IMR-90 (cell line): ENCODE results near the gene TLR9. TPM values are rescaled to one million over a fixed set of nuclear protein-coding genes. Genes with fewer than 3 reads are reported as not detected.

ENCODE experiments used
- ATAC-seq: fragments of 200-7000 bp; cut with Tn5 transposase; 2 replicates; pipeline ENCODE4 v1.9.1; 2020; ENCODE audit warnings: low read depth, mild to moderate bottlenecking, moderate library complexity
- BruUV-seq: library from RNA; stranded (reverse); fragments of 400-500 nt; replicated peaks from 2 replicates; lab custom pipeline; 2021; lab: Mats Ljungman, UMichigan
- CTCF ChIA-PET: fragments of 300-600 bp; formaldehyde crosslinking; extraction: SDS; loops from one replicate; lab custom pipeline; 2021; ENCODE audit warnings: antibody characterized with exemption; lab: Yijun Ruan, JAX
- POLR2A ChIA-PET: fragments of 300-600 bp; sonication (Branson Sonifier 250); formaldehyde crosslinking; loops from one replicate; lab custom pipeline; 2022; ENCODE audit warnings: antibody characterized with exemption; ENCODE audit not compliant: unreplicated experiment; lab: Charles Lee
- DNase-seq: peaks from one replicate; pipeline ENCODE4 v3.0.0; 2013
- H2AFZ ChIP-seq: replicated peaks from 2 replicates; pipeline ENCODE3; 2013; ENCODE audit warnings: low read length, mild to moderate bottlenecking; ENCODE audit not compliant: poor library complexity
- H2AK5ac ChIP-seq: 2 replicates; pipeline ENCODE4 v1.6.1; 2013; ENCODE audit warnings: low read depth, low read length, inconsistent platforms
- H2AK9ac ChIP-seq: replicated peaks from 2 replicates; pipeline ENCODE3; 2013; ENCODE audit warnings: mild to moderate bottlenecking, low read depth, low read length, moderate library complexity; ENCODE audit not compliant: poor library complexity
- H2BK120ac ChIP-seq: 2 replicates; pipeline ENCODE4 v1.6.1; 2013; ENCODE audit warnings: low read depth, low read length, inconsistent platforms
- H2BK15ac ChIP-seq: 3 replicates; pipeline ENCODE4 v1.6.1; 2013; ENCODE audit warnings: low read depth, low read length, inconsistent platforms
- H2BK20ac ChIP-seq: 2 replicates; pipeline ENCODE4 v1.6.1; 2013; ENCODE audit warnings: low read depth, mild to moderate bottlenecking, inconsistent platforms, low read length, moderate library complexity
- H2BK5ac ChIP-seq: 2 replicates; pipeline ENCODE4 v1.6.1; 2013; ENCODE audit warnings: mild to moderate bottlenecking, low read depth, low read length, inconsistent platforms; ENCODE audit not compliant: poor library complexity, severe bottlenecking
- H3K14ac ChIP-seq: replicated peaks from 2 replicates; pipeline ENCODE4 v1.6.1; 2013; ENCODE audit warnings: low read depth, low read length, inconsistent platforms
- H3K18ac ChIP-seq: 2 replicates; pipeline ENCODE4 v1.6.1; 2013; ENCODE audit warnings: low read depth, low read length, control low read depth
- H3K23ac ChIP-seq: 2 replicates; pipeline ENCODE4 v1.6.1; 2013; ENCODE audit warnings: low read depth, low read length, inconsistent platforms
- H3K27ac ChIP-seq: 2 replicates; pipeline ENCODE4 v1.5.1; 2013; ENCODE audit warnings: mild to moderate bottlenecking, control low read depth, low read length; ENCODE audit not compliant: insufficient read depth
- H3K27me3 ChIP-seq: 2 replicates; pipeline ENCODE4 v1.6.1; 2013; ENCODE audit warnings: low read length; ENCODE audit not compliant: control insufficient read depth, insufficient read depth
- H3K36me3 ChIP-seq: 2 replicates; pipeline ENCODE4 v1.6.1; 2013; ENCODE audit warnings: low read length, mixed read lengths; ENCODE audit not compliant: control insufficient read depth, insufficient read depth
- H3K4ac ChIP-seq: 2 replicates; pipeline ENCODE4 v1.6.1; 2013; ENCODE audit warnings: low read depth, low read length, inconsistent platforms
- H3K4me1 ChIP-seq: 2 replicates; pipeline ENCODE4 v1.6.1; 2013; ENCODE audit warnings: low read length, mixed read lengths; ENCODE audit not compliant: control insufficient read depth, insufficient read depth
- H3K4me2 ChIP-seq: 2 replicates; pipeline ENCODE4 v1.6.1; 2013; ENCODE audit warnings: low read depth, mild to moderate bottlenecking, control low read depth, low read length, moderate library complexity
- H3K4me3 ChIP-seq: 2 replicates; pipeline ENCODE4 v1.5.1; 2013; ENCODE audit warnings: low read depth, mild to moderate bottlenecking, control low read depth, low read length, moderate library complexity; ENCODE audit not compliant: insufficient read depth
- H3K56ac ChIP-seq: 2 replicates; pipeline ENCODE4 v1.6.1; 2013; ENCODE audit warnings: low read length, inconsistent platforms; ENCODE audit not compliant: insufficient read depth; ENCODE audit errors: extremely low read depth
- H3K79me1 ChIP-seq, 2 experiments: 2 replicates each; pipeline ENCODE4 v1.6.1; 2013; ENCODE audit warnings: low read length in 2 of 2, inconsistent platforms in 1 of 2, low read depth in 1 of 2
- H3K9ac ChIP-seq: 2 replicates; pipeline ENCODE4 v1.6.1; 2013; ENCODE audit warnings: low read depth, low read length, control low read depth
- H3K9me1 ChIP-seq: 2 replicates; pipeline ENCODE4 v1.6.1; 2013; ENCODE audit warnings: low read length, inconsistent platforms; ENCODE audit not compliant: insufficient read depth
- H3K9me3 ChIP-seq: 2 replicates; pipeline ENCODE4 v1.6.1; 2013; ENCODE audit warnings: low read length; ENCODE audit not compliant: control insufficient read depth, insufficient read depth
- H4K20me1 ChIP-seq: 2 replicates; pipeline ENCODE4 v1.6.1; 2013; ENCODE audit warnings: low read length, inconsistent platforms; ENCODE audit not compliant: insufficient read depth
- H4K5ac ChIP-seq: 2 replicates; pipeline ENCODE4 v1.6.1; 2013; ENCODE audit warnings: mild to moderate bottlenecking, low read depth, low read length, control low read depth
- H4K8ac ChIP-seq, 2 experiments: 2 replicates each; pipeline ENCODE4 v1.6.1; 2013; ENCODE audit warnings: low read depth in 2 of 2, low read length in 2 of 2, control low read depth in 1 of 2, inconsistent platforms in 1 of 2
- H4K91ac ChIP-seq: 2 replicates; pipeline ENCODE4 v1.6.1; 2013; ENCODE audit warnings: low read depth, low read length, inconsistent platforms; ENCODE audit not compliant: insufficient read depth
- BHLHE40 ChIP-seq: fragments of 150-350 bp; IDR thresholded peaks from 2 replicates; pipeline ENCODE4 v1.6.1; 2016; ENCODE audit warnings: mild to moderate bottlenecking, low read depth, low read length
- CEBPB ChIP-seq: IDR thresholded peaks from 2 replicates; pipeline ENCODE4 v1.6.1; 2012; ENCODE audit warnings: low read depth, low read length, improper control_type of control experiment
- CHD1 ChIP-seq: IDR thresholded peaks from 2 replicates; pipeline ENCODE4 v1.6.1; 2012; ENCODE audit warnings: low read depth, low read length, improper control_type of control experiment
- CTCF ChIP-seq: conservative IDR thresholded peaks from 2 replicates; pipeline ENCODE4 v1.5.1; 2012; ENCODE audit warnings: mild to moderate bottlenecking, low read depth, low read length, improper control_type of control experiment
- FOS ChIP-seq: fragments of 150-350 bp; IDR thresholded peaks from 2 replicates; pipeline ENCODE4 v1.6.1; 2016; ENCODE audit warnings: low read depth, low read length
- MAFK ChIP-seq: IDR thresholded peaks from 2 replicates; pipeline ENCODE4 v1.6.1; 2012; ENCODE audit warnings: low read depth, low read length, improper control_type of control experiment
- MAZ ChIP-seq: IDR thresholded peaks from 2 replicates; pipeline ENCODE4 v1.6.1; 2012; ENCODE audit warnings: low read depth, mild to moderate bottlenecking, low read length, improper control_type of control experiment, moderate library complexity, borderline replicate concordance
- MXI1 ChIP-seq: IDR thresholded peaks from 2 replicates; pipeline ENCODE4 v1.6.1; 2012; ENCODE audit warnings: low read depth, mild to moderate bottlenecking, low read length, moderate library complexity, borderline replicate concordance
- NFE2L2 ChIP-seq: fragments of 150-350 bp; IDR thresholded peaks from 2 replicates; pipeline ENCODE4 v1.6.1; 2016; ENCODE audit warnings: low read depth, mild to moderate bottlenecking, low read length
- POLR2A ChIP-seq: IDR thresholded peaks from 2 replicates; pipeline ENCODE4 v1.6.1; 2012; ENCODE audit warnings: mild to moderate bottlenecking, low read depth, low read length
- RAD21 ChIP-seq: IDR thresholded peaks from 2 replicates; pipeline ENCODE4 v1.6.1; 2012; ENCODE audit warnings: low read length, improper control_type of control experiment
- RCOR1 ChIP-seq: IDR thresholded peaks from 2 replicates; pipeline ENCODE4 v1.6.1; 2012; ENCODE audit warnings: mild to moderate bottlenecking, low read length, improper control_type of control experiment; ENCODE audit not compliant: insufficient replicate concordance
- RFX5 ChIP-seq: IDR thresholded peaks from 2 replicates; pipeline ENCODE4 v1.8.0; 2012; ENCODE audit warnings: low read depth, mild to moderate bottlenecking, low read length, moderate library complexity
- SMC3 ChIP-seq: fragments of 150-350 bp; IDR thresholded peaks from 2 replicates; pipeline ENCODE4 v1.6.1; 2016; ENCODE audit warnings: low read depth, mild to moderate bottlenecking, antibody characterized with exemption, low read length, moderate library complexity
- WGBS, 2 experiments: methylation state at CpG; one replicate each; pipeline versions ENCODE4 v1.1.5 to v1.1.7; 2013; ENCODE audit warnings: missing lambda C conversion rate in 2 of 2; ENCODE audit not compliant: insufficient read length in 1 of 2; ENCODE audit errors: extremely low coverage in 2 of 2; 5-methylcytosine and 5-hydroxymethylcytosine counted together
- dilution Hi-C: fragments of 300-500 bp; cut with HindIII; formaldehyde crosslinking; loops from one replicate; pipeline ENCODE4 v1.14.3; 2018; ENCODE audit warnings: low sequenced_read_pairs; ENCODE audit not compliant: unreplicated experiment
- in situ Hi-C: fragments of 300-500 bp; cut with MboI; formaldehyde crosslinking; loops from 3 replicates; pipeline ENCODE4 v1.14.3; 2019; ENCODE audit warnings: low sequenced_read_pairs, inconsistent platforms, mixed read lengths
- intact Hi-C: fragments of 100-400 bp; cut with micrococcal nuclease; formaldehyde crosslinking; loops from 2 replicates; pipeline ENCODE4 v1.10.0; 2022
- polyA plus RNA-seq, 3 experiments: library from polyadenylated mRNA; depleted of rRNA; stranded (reverse); fragments of >200 nt; gene quantifications; 2 replicates each; pipeline ENCODE4 v1.2.3, GENCODE V29; 2012; ENCODE audit warnings: low replicate concordance in 1 of 3
- total RNA-seq: library from RNA; depleted of rRNA; stranded (reverse); fragments of >200 nt; gene quantifications from 2 replicates; pipeline ENCODE4 v1.2.3, GENCODE V29; 2012
- TF ChIP-seq, protein P1 (sequence below): fragments of 150-350 bp; IDR thresholded peaks from 2 replicates; pipeline ENCODE4 v1.6.1; 2016; ENCODE audit warnings: low read depth, mild to moderate bottlenecking, low read length, moderate library complexity, borderline replicate concordance
- TF ChIP-seq, protein P2 (sequence below): fragments of 150-350 bp; IDR thresholded peaks from 2 replicates; pipeline ENCODE4 v1.6.1; 2017; ENCODE audit warnings: mild to moderate bottlenecking, antibody characterized with exemption, low read length, low read depth

TLR9 gene
- total and polyA plus RNA-seq, 2 of the 4 experiments (the other 2 are of a cell fraction), result not detected

GRCh38 chr3:52250122-52250521 lies 24.7 kb upstream of the TLR9 start:
- no peak overlapping the region for H4K8ac ChIP-seq
- dilution Hi-C loops, result no loop called here
- no peak overlapping the region for H2BK15ac ChIP-seq
- H3K23ac ChIP-seq, result no peak overlapping the region
- CTCF ChIA-PET, result no interaction called here
- H2BK20ac ChIP-seq, result no peak overlapping the region
- peaks cover 27% of the 10 kb centered on the region for H3K9me1 ChIP-seq
- H3K14ac ChIP-seq, result no peak overlapping the region
- ATAC-seq (no peak), DNase-seq (no peak)
- no peak overlapping the region for H3K4me3 ChIP-seq
- H4K20me1 ChIP-seq, result peaks cover 27% of the 10 kb centered on the region
- no peak overlapping the region for H3K27ac ChIP-seq
- no peak for TF ChIP-seq RCOR1
- TF ChIP-seq RAD21, result no peak
- TF ChIP-seq, protein P1, sequence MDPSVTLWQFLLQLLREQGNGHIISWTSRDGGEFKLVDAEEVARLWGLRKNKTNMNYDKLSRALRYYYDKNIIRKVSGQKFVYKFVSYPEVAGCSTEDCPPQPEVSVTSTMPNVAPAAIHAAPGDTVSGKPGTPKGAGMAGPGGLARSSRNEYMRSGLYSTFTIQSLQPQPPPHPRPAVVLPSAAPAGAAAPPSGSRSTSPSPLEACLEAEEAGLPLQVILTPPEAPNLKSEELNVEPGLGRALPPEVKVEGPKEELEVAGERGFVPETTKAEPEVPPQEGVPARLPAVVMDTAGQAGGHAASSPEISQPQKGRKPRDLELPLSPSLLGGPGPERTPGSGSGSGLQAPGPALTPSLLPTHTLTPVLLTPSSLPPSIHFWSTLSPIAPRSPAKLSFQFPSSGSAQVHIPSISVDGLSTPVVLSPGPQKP, result no peak
- TF ChIP-seq RFX5, result no peak
- no peak for TF ChIP-seq MXI1
- TF ChIP-seq SMC3, result no peak
- TF ChIP-seq MAZ, result no peak
- TF ChIP-seq CEBPB, result no peak
- no peak for TF ChIP-seq FOS
- TF ChIP-seq POLR2A, result no peak
- no peak for TF ChIP-seq CTCF
- no peak for TF ChIP-seq NFE2L2
- TF ChIP-seq MAFK, result no peak
- TF ChIP-seq BHLHE40, result no peak
- no peak for TF ChIP-seq CHD1
- TF ChIP-seq, protein P2, sequence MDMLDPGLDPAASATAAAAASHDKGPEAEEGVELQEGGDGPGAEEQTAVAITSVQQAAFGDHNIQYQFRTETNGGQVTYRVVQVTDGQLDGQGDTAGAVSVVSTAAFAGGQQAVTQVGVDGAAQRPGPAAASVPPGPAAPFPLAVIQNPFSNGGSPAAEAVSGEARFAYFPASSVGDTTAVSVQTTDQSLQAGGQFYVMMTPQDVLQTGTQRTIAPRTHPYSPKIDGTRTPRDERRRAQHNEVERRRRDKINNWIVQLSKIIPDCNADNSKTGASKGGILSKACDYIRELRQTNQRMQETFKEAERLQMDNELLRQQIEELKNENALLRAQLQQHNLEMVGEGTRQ, result no peak
- H3K9ac ChIP-seq, result no peak overlapping the region
- no peaks in the 10 kb centered on the region for H3K27me3 ChIP-seq
- H2AK5ac ChIP-seq, result no peak overlapping the region
- H2AFZ ChIP-seq, result no peak overlapping the region
- H3K56ac ChIP-seq, result no peak overlapping the region
- H3K4ac ChIP-seq, result no peak overlapping the region
- H3K79me1 ChIP-seq, result peaks cover 8 to 66% of the 10 kb centered on the region in 2 experiments; a peak in 3 of 4 replicates
- H3K4me1 ChIP-seq, result peaks cover 13% of the 10 kb centered on the region
- 100% methylated on average over 1 of the region's 1 CpG; no CpG with 5 or more reads in 1 of the 2 experiments for WGBS, 2 experiments
- H3K4me2 ChIP-seq, result no peak overlapping the region
- H2BK120ac ChIP-seq, result no peak overlapping the region
- peaks cover 45% of the 10 kb centered on the region for H3K36me3 ChIP-seq
- no TSS peak for BruUV-seq
- H3K18ac ChIP-seq, result no peak overlapping the region
- H2BK5ac ChIP-seq, result no peak overlapping the region
- no peaks in the 10 kb centered on the region for H3K9me3 ChIP-seq
- H4K91ac ChIP-seq, result no peak overlapping the region
- intact Hi-C loops, result no loop called here
- in situ Hi-C loops, result no loop called here
- H4K5ac ChIP-seq, result no peak overlapping the region
- no peak overlapping the region for H2AK9ac ChIP-seq
- POLR2A ChIA-PET, result no interaction called here
